K562 (cell line): Measurements from ENCODE around the gene BLTP3A. TPM values are rescaled to one million over a fixed set of nuclear protein-coding genes. Genes with fewer than 3 reads are reported as not detected.
A peak's percentile ranks its signal among the peaks of the same experiment; 100 is the strongest.

ENCODE experiments used
- ATAC-seq: fragments of 200-7000 bp; cut with Tn5 transposase; 3 replicates; pipeline ENCODE4 v1.9.1; 2020; ENCODE audit warnings: moderate library complexity
- BruUV-seq: library from RNA; stranded (reverse); fragments of 400-500 nt; replicated peaks from 2 replicates; lab custom pipeline; 2021; lab: Mats Ljungman, UMichigan
- CTCF ChIA-PET: fragments of 300-600 bp; formaldehyde crosslinking; extraction: SDS; loops from one replicate; lab custom pipeline; 2021; ENCODE audit warnings: low intra/inter-chr PET ratio; lab: Yijun Ruan, JAX
- POLR2A ChIA-PET: fragments of 300-600, 350-650 bp; sonication (Branson Sonifier 250); formaldehyde crosslinking; extraction: SDS; loops from one replicate; lab custom pipeline; 2021; ENCODE audit warnings: antibody characterized with exemption, inconsistent platforms; lab: Yijun Ruan, JAX
- DNase-seq, 4 experiments: peaks; one replicate each; pipeline versions ENCODE4 v3.0.0 to v3.0.0-alpha.2; 2011 to 2018; ENCODE audit warnings: low spot score in 3 of 4, mixed read lengths in 3 of 4; ENCODE audit errors: extremely low read depth in 1 of 4
- FAIRE-seq: peaks from 2 replicates; lab custom pipeline; 2011; peaks lifted over from hg19 to GRCh38; lab: Jason Lieb, UNC
- H2AFZ ChIP-seq: 2 replicates; pipeline ENCODE4 v1.6.0; 2011; ENCODE audit warnings: low read depth, low read length, control low read depth, inconsistent platforms
- H3K27ac ChIP-seq: fragments of 200-600 bp; 3 replicates; pipeline ENCODE4 v1.8.0; 2011; ENCODE audit warnings: low read depth, mild to moderate bottlenecking, control low read depth, inconsistent platforms, low read length, moderate library complexity, mixed read lengths; ENCODE audit errors: extremely low read depth
- H3K27me3 ChIP-seq, 2 experiments: fragments of 300-600 bp in 1 of 2; 2 replicates in 1 of 2; 3 replicates in 1 of 2; pipeline versions ENCODE4 v1.6.0 to v1.8.0; 2011; ENCODE audit warnings: inconsistent platforms in 2 of 2, low read length in 2 of 2, mild to moderate bottlenecking in 1 of 2, mixed read lengths in 1 of 2, moderate library complexity in 1 of 2; ENCODE audit not compliant: control insufficient read depth in 2 of 2, insufficient read depth in 2 of 2
- H3K36me3 ChIP-seq: fragments of 300-600 bp; 3 replicates; pipeline ENCODE4 v1.8.0; 2011; ENCODE audit warnings: mild to moderate bottlenecking, low read length, inconsistent platforms; ENCODE audit not compliant: control insufficient read depth, insufficient read depth
- H3K4me1 ChIP-seq, 2 experiments: fragments of 200-600 bp in 1 of 2; replicated peaks in 1 of 2; 2 replicates in 1 of 2; 3 replicates in 1 of 2; pipeline versions ENCODE4 v1.5.1 to v1.8.0; 2011; ENCODE audit warnings: inconsistent platforms in 2 of 2, low read length in 2 of 2, mild to moderate bottlenecking in 1 of 2, mixed read lengths in 1 of 2, moderate library complexity in 1 of 2; ENCODE audit not compliant: control insufficient read depth in 2 of 2, insufficient read depth in 2 of 2
- H3K4me2 ChIP-seq: 2 replicates; pipeline ENCODE4 v1.6.1; 2011; ENCODE audit warnings: low read length, control low read depth, inconsistent platforms, mixed read lengths; ENCODE audit not compliant: insufficient read depth
- H3K4me3 ChIP-seq: fragments of 200-600 bp; sonication (generic), shearing (Covaris generic); 2 replicates; pipeline ENCODE4 v1.5.1; 2016; ENCODE audit warnings: control low read depth, inconsistent platforms
- H3K79me2 ChIP-seq: fragments of 200-600 bp; 3 replicates; pipeline ENCODE4 v1.8.0; 2011; ENCODE audit warnings: low read length, inconsistent platforms; ENCODE audit not compliant: control insufficient read depth, insufficient read depth
- H3K9ac ChIP-seq, 2 experiments: 2 replicates each; pipeline versions ENCODE4 v1.6.0 to v1.6.1; 2011; ENCODE audit warnings: low read depth in 2 of 2, low read length in 2 of 2, control low read depth in 1 of 2, inconsistent platforms in 1 of 2, mild to moderate bottlenecking in 1 of 2, mixed read lengths in 1 of 2; ENCODE audit not compliant: insufficient read depth in 1 of 2
- H3K9me1 ChIP-seq: one replicate; pipeline ENCODE4 v1.6.0; 2011; ENCODE audit warnings: inconsistent platforms, mild to moderate bottlenecking, low read length, moderate library complexity; ENCODE audit not compliant: control insufficient read depth, insufficient read depth
- H3K9me3 ChIP-seq: replicated peaks from 2 replicates; pipeline ENCODE4 v1.5.1; 2011; ENCODE audit warnings: low read depth, low read length, inconsistent platforms; ENCODE audit not compliant: control insufficient read depth, insufficient read depth
- H4K20me1 ChIP-seq: replicated peaks from 2 replicates; pipeline ENCODE4 v1.6.1; 2011; ENCODE audit warnings: low read length, inconsistent platforms, mixed read lengths; ENCODE audit not compliant: control insufficient read depth, insufficient read depth
- HDAC1 ChIP-seq, 2 experiments: fragments of 450-650 bp; IDR thresholded peaks; 2 replicates each; pipeline ENCODE4 v1.6.1; 2016 to 2017; ENCODE audit warnings: inconsistent platforms in 1 of 2, mild to moderate bottlenecking in 1 of 2, moderate library complexity in 1 of 2
- MEIS2 ChIP-seq: fragments of 450-650 bp; IDR thresholded peaks from 2 replicates; pipeline ENCODE4 v1.6.1; 2014; ENCODE audit warnings: mild to moderate bottlenecking; ENCODE audit not compliant: partially characterized antibody
- NFATC3 ChIP-seq: fragments of 450-650 bp; IDR thresholded peaks from 2 replicates; pipeline ENCODE4 v1.6.1; 2017; ENCODE audit warnings: mild to moderate bottlenecking
- NR3C1 ChIP-seq: sonication (generic); formaldehyde crosslinking; IDR thresholded peaks from 2 replicates; pipeline ENCODE4 v1.8.1; 2022; ENCODE audit warnings: missing genetic modification reagents
- SREBF1 ChIP-seq: fragments of 150-350 bp; IDR thresholded peaks from 2 replicates; pipeline ENCODE4 v1.6.1; 2014; ENCODE audit warnings: antibody characterized with exemption, low read depth, low read length, borderline replicate concordance
- TBL1XR1 ChIP-seq, 2 experiments: IDR thresholded peaks; 2 replicates each; pipeline ENCODE4 v1.6.1; 2012; ENCODE audit warnings: improper control_type of control experiment in 2 of 2, low read length in 2 of 2, mild to moderate bottlenecking in 1 of 2
- ZFP36 ChIP-seq: fragments of 150-350 bp; IDR thresholded peaks from 2 replicates; pipeline ENCODE4 v1.6.1; 2018; ENCODE audit warnings: low read length, low read depth; ENCODE audit not compliant: partially characterized antibody
- ZFX ChIP-seq: sonication (generic); formaldehyde crosslinking; IDR thresholded peaks from 2 replicates; pipeline ENCODE4 v1.8.0; 2022; ENCODE audit warnings: mild to moderate bottlenecking, missing genetic modification reagents, moderate library complexity
- ZNF431 ChIP-seq: sonication (generic); formaldehyde crosslinking; IDR thresholded peaks from 2 replicates; pipeline ENCODE4 v1.8.0; 2022; ENCODE audit warnings: mild to moderate bottlenecking, missing genetic modification reagents
- WGBS: fragments of 100-300 bp; shearing (Covaris generic); methylation state at CpG from one replicate; pipeline ENCODE4 v1.1.6; 2016; ENCODE audit warnings: low coverage, mixed read lengths; ENCODE audit not compliant: insufficient coverage; ENCODE audit errors: missing lambda C conversion rate; 5-methylcytosine and 5-hydroxymethylcytosine counted together
- in situ Hi-C: fragments of 300-500 bp; cut with MboI; formaldehyde crosslinking; loops from 4 replicates; pipeline ENCODE4 v1.15.0; 2018; ENCODE audit warnings: inconsistent platforms, mixed read lengths
- intact Hi-C: fragments of 100-400 bp; cut with micrococcal nuclease; formaldehyde crosslinking; loops from 2 replicates; pipeline ENCODE4 v1.14.2; 2022
- polyA plus RNA-seq, 8 experiments: library from polyadenylated mRNA; depleted of rRNA in 4 of 8; stranded (reverse) in 5 of 8; unstranded in 3 of 8; fragments of >200 nt; fragmentation: Nextera tagmentation in 2 of 8; fragmentation: Illumina TruSeq in 1 of 8; extraction: Ambion mirVana in 2 of 8; extraction: Trizol in 1 of 8; gene quantifications; 2 replicates each; pipeline versions ENCODE4 v1.2.1 to v1.2.3, GENCODE V29; 2011 to 2014; ENCODE audit warnings: inconsistent platforms in 1 of 8, missing spikeins in 1 of 8
- total RNA-seq, 7 experiments: library from RNA; depleted of rRNA in 6 of 7; stranded (reverse); fragments of >200 nt in 6 of 7; fragmentation: Illumina TruSeq in 2 of 7; extraction: Trizol in 2 of 7; gene quantifications; 2 replicates each; pipeline versions ENCODE4 v1.2.1 to v1.2.3, GENCODE V29; 2011 to 2021; ENCODE audit warnings: low replicate concordance in 1 of 7
- TF ChIP-seq, protein P1 (sequence below): fragments of 250-450 bp; sonication (Bioruptor Pico); IDR thresholded peaks from 2 replicates; pipeline ENCODE4 v1.4.0; 2020; ENCODE audit warnings: mild to moderate bottlenecking, moderate library complexity, borderline replicate concordance
- TF ChIP-seq, protein P2 (sequence below): IDR thresholded peaks from 2 replicates; pipeline ENCODE4 v1.6.1; 2014; ENCODE audit warnings: antibody characterized with exemption

BLTP3A gene
- total and polyA plus RNA-seq, 9 of the 15 experiments (the other 6 are each of a cell fraction or from before 2014, with no cell fraction given): 7.5 to 34.6 (median 15.5) TPM

- TF ChIP-seq SREBF1 (no peak), MEIS2 (peak; percentile 3)
Observed at GRCh38 chr6:34791701-34792604, at the start of gene BLTP3A (continued).

- no peaks in the 10 kb centered on the region for H3K9me3 ChIP-seq
- H3K4me1 ChIP-seq: peaks cover 19 to 29% of the 10 kb centered on the region in 2 experiments
- H3K9me1 ChIP-seq: no peaks in the 10 kb centered on the region
- no peaks in the 10 kb centered on the region for H3K27me3 ChIP-seq
- ChIA-PET CTCF (no interaction called here), POLR2A (interaction anchor here (0.6 to 2.8 kb wide), 3 partner anchors 15 to 214 kb away, joined by 3 to 7 read pairs (median 3); partner anchors contain the start of gene SNRPC)
- H3K9ac ChIP-seq: no peak overlapping the region
- no peaks in the 10 kb centered on the region for H4K20me1 ChIP-seq
- in situ Hi-C loops: no loop called here
- BruUV-seq: no TSS peak
- H3K4me3 ChIP-seq: no peak overlapping the region
- 80% methylated on average over 4 of the region's 4 CpGs for WGBS
- ATAC-seq (no peak), DNase-seq (no peak), FAIRE-seq (no peak)
- no peak overlapping the region for H2AFZ ChIP-seq
- no peaks in the 10 kb centered on the region for H3K79me2 ChIP-seq
- H3K4me2 ChIP-seq: no peak overlapping the region
- no peak overlapping the region for H3K27ac ChIP-seq
- intact Hi-C loops: no loop called here
- TF ChIP-seq HDAC1 (IDR thresholded peaks at IDR 0.05) (no peak), TBL1XR1 (IDR thresholded peaks at IDR 0.05; ENCODE audit: low read length in 2 of 2) (no peak), NR3C1 (no peak), ZNF431 (CRISPR knock-in tag) (no peak), ZFP36 (no peak), ZFX (no peak), NFATC3 (no peak)
- TF ChIP-seq, protein P1, sequence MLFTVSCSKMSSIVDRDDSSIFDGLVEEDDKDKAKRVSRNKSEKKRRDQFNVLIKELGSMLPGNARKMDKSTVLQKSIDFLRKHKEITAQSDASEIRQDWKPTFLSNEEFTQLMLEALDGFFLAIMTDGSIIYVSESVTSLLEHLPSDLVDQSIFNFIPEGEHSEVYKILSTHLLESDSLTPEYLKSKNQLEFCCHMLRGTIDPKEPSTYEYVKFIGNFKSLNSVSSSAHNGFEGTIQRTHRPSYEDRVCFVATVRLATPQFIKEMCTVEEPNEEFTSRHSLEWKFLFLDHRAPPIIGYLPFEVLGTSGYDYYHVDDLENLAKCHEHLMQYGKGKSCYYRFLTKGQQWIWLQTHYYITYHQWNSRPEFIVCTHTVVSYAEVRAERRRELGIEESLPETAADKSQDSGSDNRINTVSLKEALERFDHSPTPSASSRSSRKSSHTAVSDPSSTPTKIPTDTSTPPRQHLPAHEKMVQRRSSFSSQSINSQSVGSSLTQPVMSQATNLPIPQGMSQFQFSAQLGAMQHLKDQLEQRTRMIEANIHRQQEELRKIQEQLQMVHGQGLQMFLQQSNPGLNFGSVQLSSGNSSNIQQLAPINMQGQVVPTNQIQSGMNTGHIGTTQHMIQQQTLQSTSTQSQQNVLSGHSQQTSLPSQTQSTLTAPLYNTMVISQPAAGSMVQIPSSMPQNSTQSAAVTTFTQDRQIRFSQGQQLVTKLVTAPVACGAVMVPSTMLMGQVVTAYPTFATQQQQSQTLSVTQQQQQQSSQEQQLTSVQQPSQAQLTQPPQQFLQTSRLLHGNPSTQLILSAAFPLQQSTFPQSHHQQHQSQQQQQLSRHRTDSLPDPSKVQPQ: no peak
- TF ChIP-seq, protein P2, sequence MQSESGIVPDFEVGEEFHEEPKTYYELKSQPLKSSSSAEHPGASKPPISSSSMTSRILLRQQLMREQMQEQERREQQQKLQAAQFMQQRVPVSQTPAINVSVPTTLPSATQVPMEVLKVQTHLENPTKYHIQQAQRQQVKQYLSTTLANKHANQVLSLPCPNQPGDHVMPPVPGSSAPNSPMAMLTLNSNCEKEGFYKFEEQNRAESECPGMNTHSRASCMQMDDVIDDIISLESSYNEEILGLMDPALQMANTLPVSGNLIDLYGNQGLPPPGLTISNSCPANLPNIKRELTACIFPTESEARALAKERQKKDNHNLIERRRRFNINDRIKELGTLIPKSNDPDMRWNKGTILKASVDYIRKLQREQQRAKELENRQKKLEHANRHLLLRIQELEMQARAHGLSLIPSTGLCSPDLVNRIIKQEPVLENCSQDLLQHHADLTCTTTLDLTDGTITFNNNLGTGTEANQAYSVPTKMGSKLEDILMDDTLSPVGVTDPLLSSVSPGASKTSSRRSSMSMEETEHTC: no peak
- TF ChIP-seq, all 486 proteins: peak for 0
- H3K36me3 ChIP-seq: no peaks in the 10 kb centered on the region
Observed at GRCh38 chr6:34742094-34742493, 49.8 kb upstream of the BLTP3A start.
